ENCODE data around the gene WAPL. TPM values are rescaled to one million over a fixed set of nuclear protein-coding genes. Genes with fewer than 3 reads are reported as not detected.
A peak's percentile ranks its signal among the peaks of the same experiment; 100 is the strongest.

Gene WAPL
- total RNA-seq, 3 donors from 2014 or later = 38.7 to 42.9 (median 42.4) TPM

DNA sequence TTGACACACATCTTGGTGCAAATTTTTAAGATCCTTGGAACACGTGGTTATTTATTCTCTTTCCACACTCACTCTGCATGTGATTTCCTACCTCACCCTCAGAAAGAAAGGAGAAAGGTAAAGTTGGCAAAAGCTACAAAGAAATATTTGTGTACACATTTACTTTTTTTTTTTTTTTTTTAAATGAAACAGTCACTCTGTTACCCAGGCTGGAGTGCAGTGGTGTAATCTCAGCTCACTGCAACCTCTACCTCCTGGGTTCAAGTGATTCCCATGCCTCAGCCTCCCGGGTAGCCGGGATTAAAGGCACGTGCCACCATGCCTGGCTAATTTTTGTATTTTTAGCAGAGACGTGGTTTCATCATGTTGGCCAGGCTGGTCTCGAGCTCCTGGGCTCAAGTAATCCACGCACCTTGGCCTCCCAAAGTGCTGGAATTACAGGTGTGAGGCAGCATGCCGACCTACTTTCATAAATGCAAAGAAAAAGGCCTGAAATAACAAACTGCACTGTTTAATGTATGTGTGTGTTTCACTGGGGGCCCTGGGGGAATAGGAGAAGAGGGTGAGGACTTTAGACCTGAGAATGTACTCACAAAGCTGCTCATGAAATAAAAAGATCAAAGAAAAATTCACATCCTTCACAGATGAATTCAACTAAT, 83.4 kb downstream of the WAPL start:
- H3K4me1 Mint-ChIP-seq (ENCODE audit: low read depth) = peaks cover 19% of the 10 kb centered on the region
- H3K27me3 Mint-ChIP-seq (ENCODE audit: low read depth) = no peaks in the 10 kb centered on the region
- H3K4me3 Mint-ChIP-seq = no peak overlapping the region
- DNase-seq (no peak), ATAC-seq (no peak)
- H3K9me3 Mint-ChIP-seq = no peaks in the 10 kb centered on the region
- H3K36me3 Mint-ChIP-seq (ENCODE audit: insufficient read depth) = peaks cover 34% of the 10 kb centered on the region

DNA sequence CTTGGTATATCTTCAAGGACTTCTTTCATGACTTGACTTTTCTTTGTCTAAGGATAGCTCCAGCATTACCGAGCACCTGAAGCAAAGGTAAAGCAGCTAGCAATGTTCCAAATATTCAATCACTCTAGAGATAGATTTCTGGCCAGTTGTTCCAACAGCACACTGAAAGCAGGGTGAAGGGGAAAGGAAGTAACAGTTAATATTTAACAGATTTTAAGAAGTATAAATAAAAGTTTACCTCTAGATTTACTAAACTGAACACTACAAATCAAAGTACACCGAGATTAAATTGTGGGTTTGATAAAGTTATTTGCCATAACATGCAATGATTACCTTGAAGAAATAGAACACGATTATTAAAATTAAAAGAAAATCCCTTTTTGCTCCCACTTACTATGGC, 84.1 kb downstream of the WAPL start:
- Mint-ChIP-seq H3K27me3 (ENCODE audit: low read depth) (no peaks in the 10 kb centered on the region), H3K4me3 (no peak overlapping the region), H3K9me3 (no peaks in the 10 kb centered on the region), H3K36me3 (ENCODE audit: insufficient read depth) (peaks cover 30% of the 10 kb centered on the region), H3K4me1 (ENCODE audit: low read depth) (peaks cover 19% of the 10 kb centered on the region)
- no peak for ATAC-seq
- no peak for DNase-seq

DNA sequence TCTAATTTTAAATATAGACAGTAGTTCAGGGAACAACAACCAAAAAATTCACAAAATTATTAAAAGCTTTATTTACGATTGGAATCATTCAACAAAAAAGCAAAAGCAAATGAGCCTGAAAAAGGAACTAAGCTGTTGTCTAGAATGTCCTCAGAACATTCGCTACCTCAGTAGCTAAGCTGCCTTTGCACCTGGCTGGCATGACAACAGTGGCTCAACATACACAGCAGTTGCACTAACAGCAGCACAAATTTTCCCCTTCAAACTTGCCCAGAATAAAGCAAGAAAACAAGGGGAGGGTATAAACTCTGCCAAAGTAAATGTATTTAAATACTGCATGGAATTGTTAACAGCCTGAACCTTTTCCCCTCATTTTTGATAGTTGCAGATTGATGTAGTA, 84.6 kb downstream of the WAPL start:
- Mint-ChIP-seq H3K36me3 (ENCODE audit: insufficient read depth) (peaks cover 28% of the 10 kb centered on the region), H3K9me3 (no peaks in the 10 kb centered on the region), H3K4me1 (ENCODE audit: low read depth) (peaks cover 19% of the 10 kb centered on the region), H3K27me3 (ENCODE audit: low read depth) (no peaks in the 10 kb centered on the region), H3K4me3 (no peak overlapping the region)
- no peak for ATAC-seq
- DNase-seq = no peak

DNA sequence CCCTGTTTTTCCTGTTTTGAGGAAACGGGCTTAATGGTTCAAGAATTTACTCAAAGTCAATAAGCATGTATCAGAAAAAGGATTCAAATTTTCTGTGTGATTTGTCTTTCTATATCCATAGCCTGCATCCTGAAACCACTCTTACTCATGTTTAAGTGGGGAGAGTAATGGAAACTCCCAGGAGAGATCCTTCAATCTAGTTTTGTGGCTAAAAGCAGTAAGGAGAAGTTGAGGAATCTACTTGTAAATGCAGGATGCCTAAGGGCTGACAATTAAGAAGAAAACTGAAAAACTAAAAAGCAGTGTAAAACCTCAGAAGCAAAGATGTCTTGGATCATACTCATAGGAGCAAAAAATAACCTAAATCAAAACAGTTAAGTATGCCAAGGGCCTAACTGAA, 86.9 kb downstream of the WAPL start:
- no peaks in the 10 kb centered on the region for H3K27me3 Mint-ChIP-seq (ENCODE audit: low read depth)
- peaks cover 5% of the 10 kb centered on the region for H3K4me1 Mint-ChIP-seq (ENCODE audit: low read depth)
- no peak for ATAC-seq
- DNase-seq = no peak
- peaks cover 15% of the 10 kb centered on the region for H3K36me3 Mint-ChIP-seq (ENCODE audit: insufficient read depth)
- no peaks in the 10 kb centered on the region for H3K9me3 Mint-ChIP-seq
- no peak overlapping the region for H3K4me3 Mint-ChIP-seq

DNA sequence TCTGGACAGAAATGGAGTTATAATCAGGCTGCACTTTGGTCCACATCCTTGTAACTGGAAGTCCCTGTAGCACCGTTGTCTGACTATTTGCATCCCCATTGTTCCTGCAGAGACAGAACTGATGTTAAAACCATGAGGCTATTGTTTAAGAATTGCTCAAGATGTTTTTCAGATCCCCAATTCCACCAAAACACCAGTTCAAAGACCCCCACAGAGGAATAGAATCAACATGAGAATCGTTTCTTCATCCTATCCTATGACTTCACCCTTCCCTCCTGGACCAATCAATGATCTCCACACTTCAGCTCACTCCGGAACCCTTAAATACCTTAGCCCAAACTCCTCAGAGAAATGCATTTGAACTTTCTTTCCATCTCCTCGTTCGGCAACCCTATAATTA, 97.9 kb downstream of the WAPL start:
- Mint-ChIP-seq H3K4me1 (ENCODE audit: low read depth) (peaks cover 3% of the 10 kb centered on the region), H3K9me3 (no peaks in the 10 kb centered on the region), H3K4me3 (no peak overlapping the region), H3K27me3 (ENCODE audit: low read depth) (no peaks in the 10 kb centered on the region), H3K36me3 (ENCODE audit: insufficient read depth) (no peaks in the 10 kb centered on the region)
- DNase-seq = no peak
- no peak for ATAC-seq

DNA sequence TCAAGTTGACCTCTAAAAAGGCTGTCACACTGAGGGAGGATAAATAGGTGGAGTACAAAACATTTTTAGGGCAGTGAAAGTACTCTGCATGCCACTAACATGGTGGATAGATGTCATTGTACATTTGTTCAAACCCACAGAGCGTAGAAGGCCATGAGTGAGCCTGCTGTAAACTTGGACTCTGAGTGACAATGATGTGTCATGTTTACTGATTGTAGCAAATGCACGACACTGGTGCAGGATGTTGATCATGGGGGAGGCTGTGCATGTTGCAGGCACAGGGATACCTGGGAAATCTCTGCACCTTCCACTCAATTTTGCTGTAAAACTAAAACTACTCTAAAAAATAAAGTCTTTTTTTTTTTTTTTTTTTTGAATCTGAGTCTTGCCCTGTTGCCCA, 102.5 kb downstream of the WAPL start:
- peak; percentile 53 to 56 for ATAC-seq
- H3K27me3 Mint-ChIP-seq (ENCODE audit: low read depth) = no peaks in the 10 kb centered on the region
- H3K4me1 Mint-ChIP-seq (ENCODE audit: low read depth) = peaks cover 16% of the 10 kb centered on the region
- no peak overlapping the region for H3K4me3 Mint-ChIP-seq
- no peaks in the 10 kb centered on the region for H3K9me3 Mint-ChIP-seq
- DNase-seq = no peak
- no peaks in the 10 kb centered on the region for H3K36me3 Mint-ChIP-seq (ENCODE audit: insufficient read depth)

DNA sequence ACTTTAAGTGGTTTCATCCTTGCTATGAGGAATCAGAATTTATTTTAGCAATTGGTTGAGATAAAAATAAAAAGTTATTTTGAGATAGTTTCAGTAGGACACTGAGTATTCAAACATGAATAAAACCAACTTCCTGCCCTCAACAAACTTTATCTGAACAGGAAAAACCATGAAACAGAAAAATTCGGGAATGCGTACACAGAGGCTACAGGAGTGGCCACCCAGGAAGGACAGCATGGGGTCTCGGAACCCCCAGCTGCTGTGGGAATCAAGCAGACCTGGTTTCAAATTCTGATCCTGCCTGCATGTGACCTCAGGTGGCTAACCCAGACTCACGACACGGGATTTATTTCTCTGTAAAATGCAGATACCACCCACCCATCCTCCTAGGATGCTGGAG, 106.0 kb downstream of the WAPL start:
- no peak for DNase-seq
- peaks cover 48% of the 10 kb centered on the region for H3K4me1 Mint-ChIP-seq (ENCODE audit: low read depth)
- H3K9me3 Mint-ChIP-seq = peaks cover 6% of the 10 kb centered on the region
- no peaks in the 10 kb centered on the region for H3K36me3 Mint-ChIP-seq (ENCODE audit: insufficient read depth)
- H3K4me3 Mint-ChIP-seq = no peak overlapping the region
- no peaks in the 10 kb centered on the region for H3K27me3 Mint-ChIP-seq (ENCODE audit: low read depth)
- no peak for ATAC-seq

DNA sequence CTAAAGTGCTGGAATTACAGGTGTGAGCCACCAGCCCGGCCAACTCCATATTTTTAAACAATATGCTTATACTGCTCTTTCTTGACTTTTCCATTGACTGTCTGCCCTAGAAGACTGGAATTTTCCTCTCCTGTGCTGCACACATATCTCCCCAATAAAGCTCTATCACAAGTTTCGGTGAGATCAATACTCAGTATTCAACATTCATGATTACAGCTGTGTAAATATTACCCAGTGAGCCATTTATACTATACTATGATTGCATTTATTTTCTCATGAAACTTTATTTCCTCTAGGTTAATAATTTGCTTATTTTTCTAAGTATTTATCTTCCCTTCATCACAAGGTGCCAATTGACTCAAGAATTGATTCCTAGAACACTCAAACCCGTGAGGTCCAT, 106.5 kb downstream of the WAPL start:
- DNase-seq = no peak
- Mint-ChIP-seq H3K36me3 (ENCODE audit: insufficient read depth) (no peaks in the 10 kb centered on the region), H3K9me3 (peaks cover 6% of the 10 kb centered on the region), H3K4me3 (no peak overlapping the region), H3K27me3 (ENCODE audit: low read depth) (no peaks in the 10 kb centered on the region), H3K4me1 (ENCODE audit: low read depth) (peaks cover 52% of the 10 kb centered on the region)
- no peak for ATAC-seq

DNA sequence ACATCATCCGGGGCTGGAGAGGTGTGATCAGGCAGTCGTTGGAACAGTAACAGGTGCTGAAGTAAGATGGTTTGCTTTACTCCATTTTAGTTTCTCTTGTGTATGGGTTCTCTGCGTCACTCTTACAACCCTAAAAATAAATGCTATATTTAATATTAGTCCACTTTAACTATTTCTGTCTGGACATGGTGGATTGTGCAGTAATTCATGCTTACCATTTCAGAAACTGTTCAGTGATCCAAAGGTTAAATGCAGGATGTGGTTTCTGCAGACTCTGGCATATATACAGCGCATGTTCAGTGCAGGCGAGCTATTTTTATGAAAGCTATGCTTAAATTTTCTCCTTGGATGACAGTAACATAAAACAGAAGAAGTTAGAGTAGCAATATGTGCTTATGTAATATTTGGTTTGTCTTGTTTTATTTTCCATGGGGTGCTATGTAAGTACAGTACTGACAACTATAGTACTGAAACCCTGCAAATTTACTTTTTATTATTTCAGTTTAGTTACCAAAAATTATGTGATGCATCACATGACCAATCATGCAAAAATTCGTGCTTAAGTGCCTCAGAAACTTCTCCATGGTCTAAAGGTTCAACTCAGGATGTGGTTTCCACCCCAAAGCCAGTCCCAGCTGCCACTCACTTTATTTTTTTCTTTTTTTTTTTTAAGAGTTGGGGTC, 108.4 kb downstream of the WAPL start:
- Mint-ChIP-seq H3K9me3 (peaks cover 6% of the 10 kb centered on the region), H3K4me3 (peak overlapping the region; percentile 40), H3K36me3 (ENCODE audit: insufficient read depth) (no peaks in the 10 kb centered on the region), H3K27me3 (ENCODE audit: low read depth) (no peaks in the 10 kb centered on the region), H3K4me1 (ENCODE audit: low read depth) (peaks cover 50% of the 10 kb centered on the region)
- DNase-seq (no peak), ATAC-seq (peak; percentile 60 to 68)

DNA sequence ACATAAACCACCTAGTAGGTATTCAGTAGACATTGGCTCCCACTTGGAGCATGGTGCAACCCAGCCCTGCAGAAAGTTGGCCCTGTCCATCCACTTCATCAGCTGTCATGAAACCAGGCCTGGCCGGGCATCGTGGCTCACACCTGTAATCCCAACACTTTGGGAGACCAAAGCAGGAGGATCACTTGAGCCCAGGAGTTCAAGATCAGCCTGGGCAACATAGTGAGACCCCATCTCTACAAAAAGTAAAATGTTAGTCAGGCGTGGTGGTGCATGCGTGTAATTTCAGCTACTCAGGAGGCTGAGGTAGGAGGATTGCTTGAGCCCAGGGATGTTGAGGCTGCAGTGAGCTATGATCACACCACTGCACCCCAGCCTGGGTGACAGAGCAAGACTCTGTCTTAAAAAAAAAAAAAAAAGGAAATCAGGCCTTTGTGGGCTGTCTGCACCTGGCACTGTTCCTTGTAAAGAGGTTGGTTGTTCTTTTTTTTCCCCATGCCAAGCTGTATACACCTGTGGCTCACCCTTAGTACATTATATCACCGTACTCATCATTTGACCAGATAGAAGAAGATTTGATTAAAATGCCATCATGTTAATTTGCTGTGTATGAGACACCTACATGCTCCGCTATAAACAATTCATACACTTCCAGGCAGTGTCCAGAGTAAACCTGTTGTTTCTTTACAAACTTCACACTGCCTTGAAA, 109.6 kb downstream of the WAPL start:
- no peak for ATAC-seq
- Mint-ChIP-seq H3K36me3 (ENCODE audit: insufficient read depth) (no peaks in the 10 kb centered on the region), H3K27me3 (ENCODE audit: low read depth) (no peaks in the 10 kb centered on the region), H3K4me3 (peak overlapping the region; percentile 69), H3K4me1 (ENCODE audit: low read depth) (peaks cover 50% of the 10 kb centered on the region), H3K9me3 (peaks cover 6% of the 10 kb centered on the region)
- no peak for DNase-seq

DNA sequence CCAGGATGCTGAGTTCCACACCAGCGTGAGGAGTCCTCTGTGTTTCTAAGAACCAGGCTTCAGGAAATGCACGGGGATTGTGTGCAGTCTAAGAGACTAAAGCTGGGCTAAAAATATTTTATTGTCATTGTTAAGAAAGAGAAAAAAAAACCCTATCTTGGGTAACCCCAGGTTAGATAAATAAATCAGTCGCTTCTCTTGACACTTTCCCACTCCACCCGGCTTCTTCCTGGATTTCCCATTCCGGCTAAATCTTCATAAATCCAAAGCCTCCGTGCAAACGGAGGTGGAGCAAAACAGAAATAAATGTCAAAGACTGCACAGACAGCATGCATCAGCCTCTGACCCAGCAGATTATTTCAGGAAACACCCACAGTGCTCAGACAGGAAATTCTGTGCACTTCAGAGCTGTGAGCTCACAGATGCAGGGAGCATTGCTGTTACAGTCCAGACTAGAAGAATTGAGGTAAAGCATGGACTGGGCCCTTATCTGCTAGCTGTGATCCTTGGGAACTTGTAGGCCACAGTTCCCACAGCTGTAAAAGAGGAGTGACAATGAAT, 110.2 kb downstream of the WAPL start:
- DNase-seq (peak; percentile 24), ATAC-seq (peak; percentile 76 to 81)
- no peaks in the 10 kb centered on the region for H3K27me3 Mint-ChIP-seq (ENCODE audit: low read depth)
- H3K9me3 Mint-ChIP-seq = peaks cover 6% of the 10 kb centered on the region
- H3K4me3 Mint-ChIP-seq = peak overlapping the region; percentile 69
- peaks cover 50% of the 10 kb centered on the region for H3K4me1 Mint-ChIP-seq (ENCODE audit: low read depth)
- no peaks in the 10 kb centered on the region for H3K36me3 Mint-ChIP-seq (ENCODE audit: insufficient read depth)

DNA sequence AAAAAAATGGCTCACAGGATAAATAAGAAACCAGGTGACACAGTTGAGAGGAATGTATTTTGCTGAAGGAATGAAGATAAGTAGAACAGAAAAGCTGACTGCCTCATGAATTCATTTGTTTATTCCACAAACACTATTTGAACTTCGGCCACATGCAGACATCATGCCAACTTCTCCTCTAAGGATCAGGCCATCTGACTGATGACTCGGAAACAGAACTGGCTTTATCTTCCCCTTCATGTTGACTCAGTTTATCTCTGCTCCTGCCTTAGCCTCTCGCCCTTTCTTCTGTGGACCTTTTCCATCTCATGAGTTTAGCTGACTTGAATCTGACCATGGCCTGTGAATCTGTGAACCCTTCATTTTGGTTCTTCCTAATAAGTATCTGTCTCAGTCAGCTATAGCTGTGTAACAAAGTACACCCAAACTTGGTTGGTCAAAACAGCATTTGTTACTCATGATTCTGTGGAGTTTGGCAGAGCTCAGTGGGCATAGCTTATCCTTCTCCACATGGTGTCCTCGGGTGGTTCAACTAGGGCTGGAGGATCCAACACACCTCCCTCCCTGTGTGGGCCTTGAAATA, 111.0 kb downstream of the WAPL start:
- no peaks in the 10 kb centered on the region for H3K27me3 Mint-ChIP-seq (ENCODE audit: low read depth)
- H3K36me3 Mint-ChIP-seq (ENCODE audit: insufficient read depth) = no peaks in the 10 kb centered on the region
- ATAC-seq = no peak
- H3K9me3 Mint-ChIP-seq = peaks cover 6% of the 10 kb centered on the region
- no peak for DNase-seq
- peaks cover 48% of the 10 kb centered on the region for H3K4me1 Mint-ChIP-seq (ENCODE audit: low read depth)
- no peak overlapping the region for H3K4me3 Mint-ChIP-seq

DNA sequence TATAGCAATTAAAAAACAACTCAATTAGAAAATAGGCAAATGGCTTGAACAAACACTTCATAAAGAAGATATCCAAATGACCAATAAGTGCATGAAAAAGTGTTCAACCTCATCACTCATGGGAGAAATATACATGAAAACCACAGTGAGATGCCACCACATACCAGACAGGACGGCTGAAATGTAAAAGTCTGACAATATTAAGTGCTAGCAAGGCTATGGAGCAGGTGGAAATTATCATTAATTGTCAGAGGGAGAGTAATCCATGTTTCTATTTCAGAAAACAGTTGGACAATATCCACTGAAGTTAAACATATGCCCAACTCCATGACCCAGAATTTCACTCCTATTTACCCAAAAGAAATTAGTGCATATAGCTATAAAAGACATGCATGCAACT, 112.4 kb downstream of the WAPL start:
- Mint-ChIP-seq H3K4me3 (no peak overlapping the region), H3K9me3 (peaks cover 6% of the 10 kb centered on the region), H3K36me3 (ENCODE audit: insufficient read depth) (no peaks in the 10 kb centered on the region), H3K27me3 (ENCODE audit: low read depth) (no peaks in the 10 kb centered on the region), H3K4me1 (ENCODE audit: low read depth) (peaks cover 40% of the 10 kb centered on the region)
- no peak for DNase-seq
- no peak for ATAC-seq

DNA sequence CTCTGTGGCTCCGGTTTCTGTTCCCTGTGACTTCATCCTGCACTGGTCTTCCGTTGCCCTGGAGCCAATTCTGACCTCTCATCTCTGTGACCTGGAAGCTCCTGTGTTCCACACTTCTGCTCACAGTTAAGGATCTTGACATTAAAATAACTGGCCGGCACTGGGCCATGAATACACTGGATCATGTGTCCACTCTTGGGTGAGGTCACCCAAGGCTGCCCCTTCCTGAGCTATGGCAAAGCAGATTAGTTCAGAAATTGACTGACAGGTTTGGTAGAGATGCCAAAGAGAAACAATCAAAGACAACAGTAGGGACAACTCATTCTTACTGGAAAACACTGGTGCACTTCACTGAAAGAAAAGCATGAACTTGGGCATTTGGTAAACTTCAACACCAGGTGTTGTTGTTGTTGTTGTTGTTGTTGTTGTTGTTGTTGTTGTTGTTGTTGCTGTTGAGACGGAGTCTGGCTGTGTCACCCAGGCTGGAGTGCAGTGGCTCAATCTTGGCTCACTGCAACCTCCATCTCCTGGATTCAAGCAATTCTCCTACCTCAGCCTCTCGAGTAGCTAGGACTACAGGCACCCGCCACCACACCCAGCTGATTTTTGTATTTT, 118.3 kb downstream of the WAPL start:
- H3K4me3 Mint-ChIP-seq = no peak overlapping the region
- ATAC-seq (no peak), DNase-seq (no peak)
- no peaks in the 10 kb centered on the region for H3K9me3 Mint-ChIP-seq
- no peaks in the 10 kb centered on the region for H3K36me3 Mint-ChIP-seq (ENCODE audit: insufficient read depth)
- no peaks in the 10 kb centered on the region for H3K27me3 Mint-ChIP-seq (ENCODE audit: low read depth)
- H3K4me1 Mint-ChIP-seq (ENCODE audit: low read depth) = peaks cover 16% of the 10 kb centered on the region
